Parathyroid adenoma (tissue), 2 donors: ENCODE data around the gene COL23A1.

Experiments used
- H2AFZ ChIP-seq: fragments of 300-600 bp; sonication (generic); one replicate; pipeline ENCODE4 v1.7.0; 2017; ENCODE audit warnings: antibody characterized with exemption, mild to moderate bottlenecking
- H3K27ac ChIP-seq: fragments of 300-600 bp; sonication (generic); one replicate; pipeline ENCODE4 v1.7.0; 2017
- H3K27me3 ChIP-seq: fragments of 300-600 bp; sonication (generic); one replicate; pipeline ENCODE4 v1.7.0; 2017; ENCODE audit warnings: low read length; ENCODE audit not compliant: control insufficient read depth, insufficient read depth
- H3K36me3 ChIP-seq: fragments of 300-600 bp; sonication (generic); one replicate; pipeline ENCODE4 v1.7.0; 2017; ENCODE audit warnings: low read length; ENCODE audit not compliant: control insufficient read depth, insufficient read depth
- H3K4me1 ChIP-seq: fragments of 300-600 bp; sonication (generic); one replicate; pipeline ENCODE4 v1.7.0; 2017; ENCODE audit warnings: control low read depth
- H3K4me2 ChIP-seq: fragments of 300-600 bp; sonication (generic); one replicate; pipeline ENCODE4 v1.7.0; 2017; ENCODE audit warnings: low read length
- H3K4me3 ChIP-seq: fragments of 300-600 bp; sonication (generic); one replicate; pipeline ENCODE4 v1.7.0; 2017; ENCODE audit warnings: low read depth, low read length
- H3K79me2 ChIP-seq: fragments of 300-600 bp; sonication (generic); one replicate; pipeline ENCODE4 v1.7.0; 2017; ENCODE audit warnings: control low read depth
- H3K9ac ChIP-seq: fragments of 300-600 bp; sonication (generic); one replicate; pipeline ENCODE4 v1.7.0; 2017; ENCODE audit warnings: mild to moderate bottlenecking
- H3K9me3 ChIP-seq: fragments of 300-600 bp; sonication (generic); one replicate; pipeline ENCODE4 v1.7.0; 2017; ENCODE audit warnings: low read length; ENCODE audit not compliant: control insufficient read depth
- TF ChIP-seq, protein P1 (sequence below): fragments of 300-600 bp; sonication (generic); IDR thresholded peaks from one replicate; pipeline ENCODE4 v1.7.0; 2017; ENCODE audit warnings: antibody characterized with exemption, mild to moderate bottlenecking
- donor health status: primary hyperparathyroidism.

The COL23A1 gene

GRCh38 chr5:178476531-178476930 lies 113.7 kb downstream of the COL23A1 start:
- H2AFZ ChIP-seq, result no peak overlapping the region
- no peak overlapping the region for H3K27ac ChIP-seq
- no peaks in the 10 kb centered on the region for H3K79me2 ChIP-seq
- TF ChIP-seq, protein P1, sequence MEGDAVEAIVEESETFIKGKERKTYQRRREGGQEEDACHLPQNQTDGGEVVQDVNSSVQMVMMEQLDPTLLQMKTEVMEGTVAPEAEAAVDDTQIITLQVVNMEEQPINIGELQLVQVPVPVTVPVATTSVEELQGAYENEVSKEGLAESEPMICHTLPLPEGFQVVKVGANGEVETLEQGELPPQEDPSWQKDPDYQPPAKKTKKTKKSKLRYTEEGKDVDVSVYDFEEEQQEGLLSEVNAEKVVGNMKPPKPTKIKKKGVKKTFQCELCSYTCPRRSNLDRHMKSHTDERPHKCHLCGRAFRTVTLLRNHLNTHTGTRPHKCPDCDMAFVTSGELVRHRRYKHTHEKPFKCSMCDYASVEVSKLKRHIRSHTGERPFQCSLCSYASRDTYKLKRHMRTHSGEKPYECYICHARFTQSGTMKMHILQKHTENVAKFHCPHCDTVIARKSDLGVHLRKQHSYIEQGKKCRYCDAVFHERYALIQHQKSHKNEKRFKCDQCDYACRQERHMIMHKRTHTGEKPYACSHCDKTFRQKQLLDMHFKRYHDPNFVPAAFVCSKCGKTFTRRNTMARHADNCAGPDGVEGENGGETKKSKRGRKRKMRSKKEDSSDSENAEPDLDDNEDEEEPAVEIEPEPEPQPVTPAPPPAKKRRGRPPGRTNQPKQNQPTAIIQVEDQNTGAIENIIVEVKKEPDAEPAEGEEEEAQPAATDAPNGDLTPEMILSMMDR, result no peak
- no peaks in the 10 kb centered on the region for H3K36me3 ChIP-seq
- H3K4me1 ChIP-seq, result peaks cover 2% of the 10 kb centered on the region
- H3K9ac ChIP-seq, result no peak overlapping the region
- H3K4me2 ChIP-seq, result no peak overlapping the region
- H3K4me3 ChIP-seq, result no peak overlapping the region
- H3K9me3 ChIP-seq, result no peaks in the 10 kb centered on the region
- H3K27me3 ChIP-seq, result no peaks in the 10 kb centered on the region

DNA sequence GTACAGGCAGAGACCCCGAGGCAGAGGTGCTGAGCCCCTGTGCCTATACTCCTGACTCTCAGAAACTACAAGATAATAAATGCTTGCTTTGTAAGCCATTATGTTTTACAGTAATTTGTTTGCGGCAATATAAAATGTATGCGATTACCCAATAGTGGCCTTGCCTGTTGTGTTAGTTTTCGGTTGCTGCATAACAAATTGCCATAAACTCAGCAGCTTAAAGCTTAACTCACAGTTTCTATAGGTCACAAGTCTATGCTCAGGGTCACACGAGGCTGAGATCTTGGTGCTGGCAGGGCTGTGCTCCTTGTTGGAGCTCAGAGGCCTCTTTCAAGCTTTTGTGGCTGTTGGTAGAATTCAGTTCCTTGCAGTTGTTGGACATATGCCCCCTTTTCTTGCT lies 114.8 kb downstream of the COL23A1 start:
- H3K4me3 ChIP-seq, result no peak overlapping the region
- no peak overlapping the region for H2AFZ ChIP-seq
- H3K27me3 ChIP-seq, result no peaks in the 10 kb centered on the region
- peaks cover 2% of the 10 kb centered on the region for H3K4me1 ChIP-seq
- no peak overlapping the region for H3K9ac ChIP-seq
- TF ChIP-seq, protein P1, result no peak
- no peaks in the 10 kb centered on the region for H3K36me3 ChIP-seq
- no peak overlapping the region for H3K4me2 ChIP-seq
- no peak overlapping the region for H3K27ac ChIP-seq
- H3K79me2 ChIP-seq, result no peaks in the 10 kb centered on the region
- no peaks in the 10 kb centered on the region for H3K9me3 ChIP-seq

DNA sequence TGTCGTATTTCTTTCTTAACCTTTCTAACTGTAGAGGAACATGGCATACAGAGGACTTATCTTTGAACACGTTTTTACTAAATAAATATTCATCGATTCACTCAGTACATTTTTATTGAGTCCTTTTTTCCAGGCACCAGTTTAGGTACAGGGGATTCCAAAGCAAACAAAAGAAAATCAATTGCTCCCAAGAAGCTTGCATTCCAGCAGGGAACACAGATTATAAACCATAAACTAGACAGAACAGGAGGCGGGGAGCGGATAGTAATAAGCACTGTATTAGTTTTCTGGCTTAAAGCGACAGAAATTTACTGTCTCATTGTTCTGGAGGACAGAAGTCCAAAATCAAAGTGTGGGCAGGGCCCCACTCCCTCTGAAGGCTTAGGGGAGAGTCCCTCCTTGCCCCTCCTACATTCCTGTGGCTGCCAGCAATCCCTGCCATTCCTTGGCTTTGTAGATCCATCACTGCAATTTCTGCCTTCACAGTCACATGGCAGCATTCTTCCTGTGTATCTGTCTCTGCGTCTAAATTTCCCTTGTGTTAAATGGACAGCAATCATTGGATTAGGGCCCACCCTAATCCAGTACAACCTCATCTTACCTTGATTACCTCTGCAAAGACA lies 115.5 kb downstream of the COL23A1 start:
- Histone ChIP-seq H3K27me3 (no peaks in the 10 kb centered on the region), H3K27ac (no peak overlapping the region), H3K9me3 (no peaks in the 10 kb centered on the region), H3K79me2 (no peaks in the 10 kb centered on the region), H3K4me1 (peaks cover 7% of the 10 kb centered on the region), H2AFZ (no peak overlapping the region), H3K4me2 (no peak overlapping the region), H3K9ac (no peak overlapping the region), H3K4me3 (no peak overlapping the region), H3K36me3 (no peaks in the 10 kb centered on the region)
- TF ChIP-seq, protein P1, result no peak

DNA sequence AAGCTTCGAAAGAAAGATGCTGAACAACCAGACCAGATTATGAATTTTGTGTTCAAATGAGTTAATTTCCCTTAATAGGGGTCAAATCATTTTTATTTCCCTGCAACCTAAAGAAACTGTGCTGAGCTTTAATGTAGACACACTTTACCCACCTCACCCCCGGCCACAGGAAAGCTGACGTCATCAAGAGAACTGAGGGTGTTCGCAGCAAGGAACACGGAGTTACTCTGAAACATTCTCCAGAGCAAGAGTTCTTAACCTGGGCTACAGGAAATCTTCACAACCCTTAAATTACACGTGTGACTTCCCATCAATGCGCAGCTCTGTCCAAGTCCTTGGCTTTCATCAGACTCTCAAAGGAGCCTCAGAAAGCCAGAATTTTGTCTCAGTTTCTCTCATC lies 116.3 kb downstream of the COL23A1 start:
- Histone ChIP-seq H3K4me3 (no peak overlapping the region), H3K9me3 (no peaks in the 10 kb centered on the region), H3K9ac (no peak overlapping the region), H3K4me1 (peaks cover 8% of the 10 kb centered on the region), H3K4me2 (no peak overlapping the region), H3K27me3 (no peaks in the 10 kb centered on the region), H2AFZ (no peak overlapping the region), H3K27ac (no peak overlapping the region), H3K36me3 (no peaks in the 10 kb centered on the region), H3K79me2 (no peaks in the 10 kb centered on the region)
- TF ChIP-seq, protein P1, result no peak

- no peaks in the 10 kb centered on the region for H3K27me3 ChIP-seq
- H3K4me3 ChIP-seq, result no peak overlapping the region
- H3K4me1 ChIP-seq, result peaks cover 8% of the 10 kb centered on the region
- H3K79me2 ChIP-seq, result no peaks in the 10 kb centered on the region
- no peak overlapping the region for H2AFZ ChIP-seq
- no peak overlapping the region for H3K27ac ChIP-seq
- no peaks in the 10 kb centered on the region for H3K9me3 ChIP-seq
- no peak overlapping the region for H3K4me2 ChIP-seq
- H3K9ac ChIP-seq, result no peak overlapping the region
- TF ChIP-seq, protein P1, result no peak
- H3K36me3 ChIP-seq, result no peaks in the 10 kb centered on the region
Measured at GRCh38 chr5:178472138-178472537, 118.1 kb downstream of the COL23A1 start.
